ENCODE data around the gene SDCBP2.

DNA sequence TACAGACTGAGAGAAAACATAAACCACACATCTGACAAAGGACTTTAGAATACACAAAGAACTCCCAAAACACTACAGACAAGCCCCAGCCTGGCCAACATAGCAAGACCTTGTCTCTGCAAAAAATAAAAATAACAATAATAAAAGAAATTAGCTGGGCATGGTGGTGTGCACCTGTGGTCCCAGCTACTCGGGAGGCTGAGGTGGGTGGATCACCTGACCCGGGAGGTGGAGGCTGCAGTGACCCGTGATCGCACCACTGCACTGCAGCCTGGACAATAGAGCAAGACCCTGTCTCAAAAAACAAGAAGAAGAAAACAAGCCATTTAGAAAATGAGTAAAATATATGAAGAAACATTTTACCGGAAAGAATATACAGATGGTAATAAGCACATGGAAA lies 13.1 kb downstream of the SDCBP2 start:
- TF ChIP-seq, protein P1, sequence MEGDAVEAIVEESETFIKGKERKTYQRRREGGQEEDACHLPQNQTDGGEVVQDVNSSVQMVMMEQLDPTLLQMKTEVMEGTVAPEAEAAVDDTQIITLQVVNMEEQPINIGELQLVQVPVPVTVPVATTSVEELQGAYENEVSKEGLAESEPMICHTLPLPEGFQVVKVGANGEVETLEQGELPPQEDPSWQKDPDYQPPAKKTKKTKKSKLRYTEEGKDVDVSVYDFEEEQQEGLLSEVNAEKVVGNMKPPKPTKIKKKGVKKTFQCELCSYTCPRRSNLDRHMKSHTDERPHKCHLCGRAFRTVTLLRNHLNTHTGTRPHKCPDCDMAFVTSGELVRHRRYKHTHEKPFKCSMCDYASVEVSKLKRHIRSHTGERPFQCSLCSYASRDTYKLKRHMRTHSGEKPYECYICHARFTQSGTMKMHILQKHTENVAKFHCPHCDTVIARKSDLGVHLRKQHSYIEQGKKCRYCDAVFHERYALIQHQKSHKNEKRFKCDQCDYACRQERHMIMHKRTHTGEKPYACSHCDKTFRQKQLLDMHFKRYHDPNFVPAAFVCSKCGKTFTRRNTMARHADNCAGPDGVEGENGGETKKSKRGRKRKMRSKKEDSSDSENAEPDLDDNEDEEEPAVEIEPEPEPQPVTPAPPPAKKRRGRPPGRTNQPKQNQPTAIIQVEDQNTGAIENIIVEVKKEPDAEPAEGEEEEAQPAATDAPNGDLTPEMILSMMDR (IDR thresholded peaks at IDR 0.05), result no peak
- no peak for TF ChIP-seq ZFX (IDR thresholded peaks at IDR 0.05; ENCODE audit: borderline replicate concordance)

Data from 22Rv1 (cell line).